ENCODE data around the gene MYO3A.

DNA sequence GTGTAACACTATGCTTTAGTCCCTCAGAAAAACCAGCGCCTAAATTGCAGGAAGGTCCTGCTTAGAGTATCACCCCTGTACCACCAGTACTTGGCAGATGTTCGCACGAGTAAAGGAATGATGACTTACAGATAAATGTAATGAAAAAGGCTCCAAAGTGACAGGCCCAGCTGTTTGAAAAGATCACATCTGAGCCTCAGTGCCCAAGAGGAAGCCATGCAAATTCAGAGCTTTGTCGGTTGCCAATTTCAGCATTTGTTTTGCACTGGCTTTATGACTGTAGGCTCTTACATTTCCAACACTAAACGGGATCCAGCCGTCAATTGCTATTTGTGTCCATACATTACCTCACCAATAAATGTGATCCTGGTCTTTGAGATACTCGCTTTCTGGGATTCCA lies 222.0 kb downstream of the MYO3A start:
- no peak for TF ChIP-seq FOXM1 (IDR thresholded peaks at IDR 0.05; ENCODE audit: borderline replicate concordance)
- TF ChIP-seq L3MBTL2 (conservative IDR thresholded peaks at IDR 0.05), result no peak
- no peak for TF ChIP-seq SP1 (IDR thresholded peaks at IDR 0.05)
- TF ChIP-seq LEF1 (IDR thresholded peaks at IDR 0.05; ENCODE audit: borderline replicate concordance), result no peak
- TF ChIP-seq BHLHE40 (IDR thresholded peaks at IDR 0.05; ENCODE audit: borderline replicate concordance), result no peak
- TF ChIP-seq, protein P1, sequence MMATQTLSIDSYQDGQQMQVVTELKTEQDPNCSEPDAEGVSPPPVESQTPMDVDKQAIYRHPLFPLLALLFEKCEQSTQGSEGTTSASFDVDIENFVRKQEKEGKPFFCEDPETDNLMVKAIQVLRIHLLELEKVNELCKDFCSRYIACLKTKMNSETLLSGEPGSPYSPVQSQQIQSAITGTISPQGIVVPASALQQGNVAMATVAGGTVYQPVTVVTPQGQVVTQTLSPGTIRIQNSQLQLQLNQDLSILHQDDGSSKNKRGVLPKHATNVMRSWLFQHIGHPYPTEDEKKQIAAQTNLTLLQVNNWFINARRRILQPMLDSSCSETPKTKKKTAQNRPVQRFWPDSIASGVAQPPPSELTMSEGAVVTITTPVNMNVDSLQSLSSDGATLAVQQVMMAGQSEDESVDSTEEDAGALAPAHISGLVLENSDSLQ (IDR thresholded peaks at IDR 0.05), result no peak
- TF ChIP-seq FOXK2 (IDR thresholded peaks at IDR 0.05), result no peak
- no peak for TF ChIP-seq HDGF (IDR thresholded peaks at IDR 0.05; ENCODE audit: borderline replicate concordance)
- no peak for TF ChIP-seq SUZ12 (IDR thresholded peaks at IDR 0.05)
- TF ChIP-seq TARDBP (IDR thresholded peaks at IDR 0.05), result no peak
